Tibial nerve (tissue), 4 donors: ENCODE results near the gene EDEM3. TPM values are rescaled to one million over a fixed set of nuclear protein-coding genes. Genes with fewer than 3 reads are reported as not detected.

Experiments used
- DNase-seq, 2 donors: peaks; one replicate each; pipeline ENCODE4 v3.0.0-alpha.2; 2019; ENCODE audit warnings: low spot score in 2 of 2
- H3K27ac ChIP-seq, 4 donors: fragments of 200-600 bp; sonication (generic) in 3 of 4; one replicate each; pipeline ENCODE4 v1.5.1; 2017 to 2019; ENCODE audit warnings: mild to moderate bottlenecking in 1 of 4
- H3K27me3 ChIP-seq, 2 donors: fragments of 200-600 bp; sonication (generic) in 1 of 2; one replicate each; pipeline versions ENCODE4 v1.5.1 to v1.6.0; 2017 to 2019
- H3K36me3 ChIP-seq, 3 donors: fragments of 200-600 bp; sonication (generic); one replicate each; pipeline ENCODE4 v1.5.1; 2018 to 2019
- H3K4me1 ChIP-seq, 4 donors: fragments of 200-600 bp; sonication (generic) in 3 of 4; one replicate each; pipeline ENCODE4 v1.5.1; 2017 to 2019
- H3K4me3 ChIP-seq, 4 donors: fragments of 200-600 bp; sonication (generic) in 3 of 4; one replicate each; pipeline ENCODE4 v1.5.1; 2017 to 2019; ENCODE audit warnings: mild to moderate bottlenecking in 1 of 4, moderate library complexity in 1 of 4
- H3K9me3 ChIP-seq, 4 donors: fragments of 200-600 bp; sonication (generic) in 3 of 4; one replicate each; pipeline ENCODE4 v1.5.1; 2017 to 2019
- EP300 ChIP-seq, 2 donors: sonication (generic); formaldehyde crosslinking; IDR thresholded peaks; one replicate each; pipeline ENCODE4 v1.6.1; 2017; ENCODE audit warnings: antibody characterized with exemption in 2 of 2, mild to moderate bottlenecking in 1 of 2
- POLR2A ChIP-seq, 2 donors: fragments of 450-650 bp; IDR thresholded peaks; one replicate each; pipeline ENCODE4 v1.6.1; 2017; ENCODE audit warnings: antibody characterized with exemption in 2 of 2, mild to moderate bottlenecking in 2 of 2, moderate library complexity in 2 of 2
- WGBS, 2 donors: methylation state at CpG; one replicate each; pipeline ENCODE4 v1.1.5; 2018; 5-methylcytosine and 5-hydroxymethylcytosine counted together
- total RNA-seq, 4 donors: library from RNA; depleted of rRNA; stranded (reverse); fragments of >200 nt; gene quantifications; one replicate each; pipeline ENCODE4 v1.1.0, GENCODE V29; 2016
- TF ChIP-seq, protein P1 (sequence below), 5 experiments: fragments of 200-600 bp in 3 of 5; fragments of 450-650 bp in 2 of 5; sonication (generic) in 3 of 5; IDR thresholded peaks; one replicate each; pipeline ENCODE4 v1.5.1; 2016 to 2019; ENCODE audit warnings: antibody characterized with exemption in 5 of 5, mild to moderate bottlenecking in 3 of 5, moderate library complexity in 2 of 5

The EDEM3 gene
- total RNA-seq, 4 donors from 2014 or later: 33.0 to 57.3 (median 39.0) TPM

- Histone ChIP-seq H3K27me3 (no peaks in the 10 kb centered on the region), H3K9me3 (peaks cover 0 to 3% (median 0%) of the 10 kb centered on the region in 4 donors), H3K27ac (peak overlapping the region in 2 of 4 donors; percentile 5 to 54), H3K4me1 (peaks cover 0 to 22% (median 0%) of the 10 kb centered on the region in 4 donors), H3K4me3 (no peak overlapping the region), H3K36me3 (no peaks in the 10 kb centered on the region)
- WGBS, 2 donors: 76 to 80% methylated on average over 7 of the region's 7 CpGs
- DNase-seq: no peak
- no peak for TF ChIP-seq POLR2A (IDR thresholded peaks at IDR 0.05)
- TF ChIP-seq, protein P1, sequence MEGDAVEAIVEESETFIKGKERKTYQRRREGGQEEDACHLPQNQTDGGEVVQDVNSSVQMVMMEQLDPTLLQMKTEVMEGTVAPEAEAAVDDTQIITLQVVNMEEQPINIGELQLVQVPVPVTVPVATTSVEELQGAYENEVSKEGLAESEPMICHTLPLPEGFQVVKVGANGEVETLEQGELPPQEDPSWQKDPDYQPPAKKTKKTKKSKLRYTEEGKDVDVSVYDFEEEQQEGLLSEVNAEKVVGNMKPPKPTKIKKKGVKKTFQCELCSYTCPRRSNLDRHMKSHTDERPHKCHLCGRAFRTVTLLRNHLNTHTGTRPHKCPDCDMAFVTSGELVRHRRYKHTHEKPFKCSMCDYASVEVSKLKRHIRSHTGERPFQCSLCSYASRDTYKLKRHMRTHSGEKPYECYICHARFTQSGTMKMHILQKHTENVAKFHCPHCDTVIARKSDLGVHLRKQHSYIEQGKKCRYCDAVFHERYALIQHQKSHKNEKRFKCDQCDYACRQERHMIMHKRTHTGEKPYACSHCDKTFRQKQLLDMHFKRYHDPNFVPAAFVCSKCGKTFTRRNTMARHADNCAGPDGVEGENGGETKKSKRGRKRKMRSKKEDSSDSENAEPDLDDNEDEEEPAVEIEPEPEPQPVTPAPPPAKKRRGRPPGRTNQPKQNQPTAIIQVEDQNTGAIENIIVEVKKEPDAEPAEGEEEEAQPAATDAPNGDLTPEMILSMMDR (IDR thresholded peaks at IDR 0.05): no peak
- no peak for TF ChIP-seq EP300 (IDR thresholded peaks at IDR 0.05)
Observed at GRCh38 chr1:184649451-184649888, 105.2 kb downstream of the EDEM3 start.

- H3K27me3 ChIP-seq: no peaks in the 10 kb centered on the region
- TF ChIP-seq POLR2A (IDR thresholded peaks at IDR 0.05) (no peak), EP300 (IDR thresholded peaks at IDR 0.05) (no peak)
- TF ChIP-seq, protein P1 (IDR thresholded peaks at IDR 0.05): no peak
- DNase-seq: no peak
- WGBS, 2 donors: 71 to 78% methylated on average over 6 of the region's 6 CpGs
- peak overlapping the region in 2 of 4 donors; percentile 5 to 54 for H3K27ac ChIP-seq
- H3K9me3 ChIP-seq: peaks cover 0 to 3% (median 0%) of the 10 kb centered on the region in 4 donors
- no peak overlapping the region for H3K4me3 ChIP-seq
- peaks cover 0 to 24% (median 0%) of the 10 kb centered on the region in 4 donors for H3K4me1 ChIP-seq
- H3K36me3 ChIP-seq: no peaks in the 10 kb centered on the region
Observed at GRCh38 chr1:184648856-184649201, 105.8 kb downstream of the EDEM3 start.

- no peaks in the 10 kb centered on the region for H3K36me3 ChIP-seq
- no peak overlapping the region for H3K27ac ChIP-seq
- peaks cover 0 to 3% (median 0%) of the 10 kb centered on the region in 4 donors for H3K9me3 ChIP-seq
- WGBS, 2 donors: 93 to 94% methylated on average over 4 of the region's 4 CpGs
- H3K27me3 ChIP-seq: no peaks in the 10 kb centered on the region
- DNase-seq: no peak
- no peak overlapping the region for H3K4me3 ChIP-seq
- peaks cover 0 to 24% (median 0%) of the 10 kb centered on the region in 4 donors for H3K4me1 ChIP-seq
- TF ChIP-seq POLR2A (IDR thresholded peaks at IDR 0.05): no peak
- TF ChIP-seq, protein P1 (IDR thresholded peaks at IDR 0.05): no peak
- TF ChIP-seq EP300 (IDR thresholded peaks at IDR 0.05): no peak
Observed at GRCh38 chr1:184648160-184648855, 106.3 kb downstream of the EDEM3 start.

- Histone ChIP-seq H3K4me1 (peaks cover 0 to 24% (median 0%) of the 10 kb centered on the region in 4 donors), H3K4me3 (no peak overlapping the region), H3K27me3 (no peaks in the 10 kb centered on the region), H3K27ac (no peak overlapping the region), H3K36me3 (no peaks in the 10 kb centered on the region), H3K9me3 (peaks cover 0 to 1% (median 0%) of the 10 kb centered on the region in 4 donors)
- TF ChIP-seq, protein P1 (IDR thresholded peaks at IDR 0.05): no peak
- no peak for TF ChIP-seq POLR2A (IDR thresholded peaks at IDR 0.05)
- no peak for TF ChIP-seq EP300 (IDR thresholded peaks at IDR 0.05)
- DNase-seq: no peak
- 72 to 87% methylated on average over 4 of the region's 4 CpGs for WGBS, 2 donors
Observed at GRCh38 chr1:184647471-184647870, 107.2 kb downstream of the EDEM3 start.

- no peak overlapping the region for H3K4me3 ChIP-seq
- no peaks in the 10 kb centered on the region for H3K9me3 ChIP-seq
- no peak for DNase-seq
- no peaks in the 10 kb centered on the region for H3K27me3 ChIP-seq
- 89 to 94% methylated on average over 3 of the region's 3 CpGs for WGBS, 2 donors
- no peak overlapping the region for H3K27ac ChIP-seq
- no peaks in the 10 kb centered on the region for H3K36me3 ChIP-seq
- peaks cover 0 to 24% (median 0%) of the 10 kb centered on the region in 4 donors for H3K4me1 ChIP-seq
- TF ChIP-seq POLR2A (IDR thresholded peaks at IDR 0.05) (no peak), EP300 (IDR thresholded peaks at IDR 0.05) (no peak)
- TF ChIP-seq, protein P1 (IDR thresholded peaks at IDR 0.05): no peak
Observed at GRCh38 chr1:184646824-184647223, 107.8 kb downstream of the EDEM3 start.
